Hematopoietic multipotent progenitor cell treated with erythropoietin and hydrocortisone succinate and interleukin-3 and kit ligand, for 6 days (in vitro differentiated cells): ENCODE measurements around the gene WFDC10B.
"Not testable (repeated sequence)": the region's sequence is repeated elsewhere in the genome, so short reads cannot be mapped to it uniquely, and the experiment has no call there.

ENCODE experiments used
- DNase-seq: peaks from one replicate; pipeline ENCODE4 v3.0.0-alpha.2; 2015

Gene WFDC10B

GRCh38 chr20:45704969-45705637, at the start of gene WFDC10B:
Gene WFDC10B, minus strand, starts transcription at chr20:45705019. Its CDS starts 19,027 bp downstream, at chr20:45685992.
- no peak for DNase-seq

GRCh38 chr20:45752746-45753145, 47.9 kb upstream of the WFDC10B start:
- no peak for DNase-seq

DNA sequence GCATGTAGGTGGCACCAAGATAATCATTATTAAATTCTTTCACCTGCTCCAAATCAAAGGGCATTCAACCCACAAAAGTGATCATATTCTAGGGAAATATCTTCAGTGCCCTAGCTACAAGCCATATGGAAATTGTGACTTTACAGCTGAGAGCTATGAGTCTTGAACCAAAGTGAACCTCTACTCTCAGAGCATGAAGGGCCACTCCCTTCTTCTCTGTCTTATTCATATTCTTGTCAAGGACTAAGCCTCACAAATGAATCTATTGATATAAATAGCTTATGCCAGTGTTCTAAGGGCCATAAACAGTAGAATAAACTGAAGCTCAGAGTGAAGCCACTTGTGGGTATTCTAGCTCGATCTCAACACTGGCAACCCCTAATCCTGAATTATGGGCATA, 46.9 kb upstream of the WFDC10B start:
- DNase-seq = no peak

DNA sequence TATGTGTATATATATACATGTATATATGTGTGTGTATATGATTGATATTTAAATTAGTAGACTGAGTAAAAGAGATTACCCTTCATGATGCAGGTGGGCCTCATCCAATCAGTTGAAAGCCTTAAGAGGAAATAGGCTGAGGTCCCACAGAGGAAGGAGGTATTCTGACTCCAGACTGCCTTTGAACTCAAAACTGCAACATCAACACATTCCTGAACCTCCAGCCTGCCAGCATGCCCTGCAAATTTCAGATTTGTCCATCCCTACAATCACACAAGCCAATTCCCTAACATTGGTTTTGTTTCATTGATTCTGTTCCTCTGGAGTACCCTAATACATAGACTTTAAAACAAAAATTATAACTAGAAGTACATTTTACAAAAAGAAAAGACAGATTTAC, 40.2 kb upstream of the WFDC10B start:
- no peak for DNase-seq

- DNase-seq = no peak
These were observed 37.8 kb upstream of the WFDC10B start for GRCh38 chr20:45742596-45742995.

- no peak for DNase-seq
These were observed 31.2 kb upstream of the WFDC10B start for GRCh38 chr20:45735988-45736387.

DNA sequence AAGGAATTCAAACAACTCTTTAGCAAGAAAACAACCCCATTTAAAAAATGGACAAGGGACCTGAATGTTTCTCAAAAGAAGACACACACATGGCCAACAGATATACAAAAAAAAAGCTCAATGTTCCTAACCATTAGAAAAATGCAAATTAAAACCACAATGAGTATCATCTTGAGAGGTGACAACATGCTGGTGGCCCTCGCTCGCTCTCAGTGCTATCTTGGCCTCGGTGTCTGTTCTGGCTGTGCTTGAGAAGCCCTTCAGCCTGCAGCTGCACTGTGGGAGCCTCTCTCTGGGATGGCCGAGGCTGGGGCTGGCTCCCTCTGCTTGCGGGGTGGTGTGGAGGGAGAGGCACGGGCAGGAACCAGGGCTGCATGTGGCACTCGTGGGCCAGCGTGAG, 30.7 kb upstream of the WFDC10B start:
- no peak for DNase-seq

GRCh38 chr20:45732199-45732598, 27.4 kb upstream of the WFDC10B start:
- DNase-seq = no peak

GRCh38 chr20:45727044-45727443, 22.2 kb upstream of the WFDC10B start:
- DNase-seq = peak; percentile 72

- DNase-seq = no peak
These were observed 20.3 kb upstream of the WFDC10B start for GRCh38 chr20:45725134-45725533.

- DNase-seq = no peak
These were observed 17.2 kb upstream of the WFDC10B start, which contains the start of gene SPINT4 for GRCh38 chr20:45722047-45722446. Gene SPINT4, plus strand, starts transcription at chr20:45722347. Its CDS starts 21 bp downstream, at chr20:45722368.

DNA sequence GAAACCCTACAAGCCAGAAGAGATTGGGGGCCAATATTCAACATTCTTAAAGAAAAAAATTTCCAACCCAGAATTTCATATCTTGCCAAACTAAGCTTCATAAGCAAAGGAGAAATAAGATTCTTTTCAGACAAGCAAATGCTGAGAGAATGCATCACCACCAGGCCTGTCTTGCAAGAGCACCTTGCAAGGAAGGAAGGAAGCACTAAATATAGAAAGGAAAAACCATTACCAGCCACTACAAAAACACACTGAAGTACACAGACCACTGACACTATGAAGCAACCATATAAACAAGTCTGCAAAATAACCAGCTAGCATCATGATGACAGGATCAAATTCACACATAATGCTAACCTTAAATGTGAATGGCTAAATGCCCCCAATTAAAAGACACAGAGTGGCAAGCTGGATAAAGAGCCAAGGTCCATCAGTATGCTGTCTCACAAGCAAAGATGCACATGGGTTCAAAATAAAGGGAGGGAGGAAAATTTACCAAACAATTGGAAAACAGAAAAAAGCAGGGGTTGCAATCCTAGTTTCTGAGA, 11.4 kb upstream of the WFDC10B start:
- DNase-seq = not testable (repeated sequence)

DNA sequence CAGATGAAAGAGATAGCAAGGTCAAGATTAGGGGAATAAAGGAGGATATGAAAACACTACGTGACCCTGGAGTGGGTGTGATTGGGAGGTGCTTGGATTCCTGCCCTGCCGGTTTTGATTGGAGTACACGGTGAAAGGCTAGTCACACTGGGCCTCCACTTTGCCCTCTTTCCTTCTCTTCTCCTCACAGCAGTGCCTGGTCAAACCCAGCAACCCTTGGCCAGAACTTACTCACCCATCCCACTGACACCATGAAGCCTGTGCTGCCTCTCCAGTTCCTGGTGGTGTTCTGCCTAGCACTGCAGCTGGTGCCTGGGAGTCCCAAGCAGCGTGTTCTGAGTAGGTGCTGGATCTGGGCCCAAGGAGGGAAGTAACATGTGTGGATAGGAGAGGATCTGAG, 2.9 kb downstream of the WFDC10B start, which contains the start of gene WFDC13:
TSS of gene WFDC13 (plus strand) at position 166 of the 400 bp plus-strand sequence. CDS start at position 252, 86 bp downstream.
- DNase-seq = no peak

GRCh38 chr20:45701104-45701503, 3.7 kb downstream of the WFDC10B start:
- no peak for DNase-seq

DNA sequence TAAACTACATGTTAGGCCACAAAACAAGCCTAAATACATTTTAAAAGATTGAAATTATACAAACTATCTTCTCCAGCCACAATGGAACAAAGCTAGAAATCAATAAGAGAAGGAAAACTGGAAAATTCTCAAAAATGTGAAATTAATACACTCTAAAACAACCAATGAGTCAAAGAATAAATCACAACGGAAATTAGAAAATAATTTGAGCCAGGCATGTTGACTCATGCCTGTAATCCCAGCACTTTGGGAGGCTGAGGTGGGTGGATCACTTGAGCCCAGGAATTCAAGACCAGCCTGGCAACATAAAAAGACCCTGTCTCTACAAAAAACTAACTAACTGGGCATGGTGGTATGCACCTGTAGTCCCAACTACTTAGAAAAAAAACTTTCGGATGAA, 9.3 kb downstream of the WFDC10B start:
- DNase-seq = no peak

GRCh38 chr20:45693346-45693745, 11.5 kb downstream of the WFDC10B start:
- not testable (repeated sequence) for DNase-seq

- DNase-seq = peak; percentile 3
These were observed 18.9 kb downstream of the WFDC10B start for GRCh38 chr20:45685896-45686295.

DNA sequence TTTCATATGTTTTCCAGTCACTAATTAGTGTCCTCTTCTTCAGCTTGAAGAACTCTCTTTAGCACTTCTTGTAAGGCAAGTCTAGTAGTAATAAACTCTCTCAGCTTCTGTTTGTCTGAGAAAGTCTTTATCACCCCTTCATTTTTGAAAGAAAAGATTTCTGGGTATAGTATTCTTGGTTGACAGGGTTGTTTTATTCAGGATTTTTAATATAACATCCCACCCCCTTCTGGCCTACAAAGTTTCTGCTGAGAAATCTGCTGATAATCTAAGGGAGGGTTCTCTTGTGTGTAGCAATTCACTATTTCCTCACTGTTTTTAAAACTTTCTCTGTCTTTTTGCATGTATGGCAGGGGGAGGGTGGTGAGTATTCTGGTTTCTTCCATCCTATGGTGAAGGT, 25.2 kb downstream of the WFDC10B start:
- no peak for DNase-seq

GRCh38 chr20:45672765-45673164, 32.1 kb downstream of the WFDC10B start:
- DNase-seq = no peak

GRCh38 chr20:45670139-45670538, 34.7 kb downstream of the WFDC10B start, which contains the start of gene WFDC11:
Gene WFDC11, minus strand, starts transcription at chr20:45670239. Its CDS starts 19,639 bp downstream, at chr20:45650600.
- no peak for DNase-seq

DNA sequence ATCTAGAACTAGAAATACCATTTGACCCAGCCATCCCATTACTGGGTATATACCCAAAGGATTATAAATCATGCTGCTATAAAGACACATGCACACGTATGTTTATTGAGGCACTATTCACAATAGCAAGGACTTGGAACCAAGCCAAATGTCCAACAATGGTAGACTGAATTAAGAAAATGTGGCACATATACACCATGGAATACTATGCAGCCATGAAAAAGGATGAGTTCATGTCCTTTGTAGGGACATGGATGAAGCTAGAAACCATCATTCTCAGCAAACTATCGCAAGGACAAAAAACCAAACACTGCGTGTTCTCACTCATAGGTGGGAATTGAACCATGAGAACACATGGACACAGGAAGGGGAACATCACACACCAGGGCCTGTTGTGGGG, 47.8 kb downstream of the WFDC10B start:
- DNase-seq = not testable (repeated sequence)

GRCh38 chr20:45651726-45652125, 53.1 kb downstream of the WFDC10B start:
- not testable (repeated sequence) for DNase-seq

DNA sequence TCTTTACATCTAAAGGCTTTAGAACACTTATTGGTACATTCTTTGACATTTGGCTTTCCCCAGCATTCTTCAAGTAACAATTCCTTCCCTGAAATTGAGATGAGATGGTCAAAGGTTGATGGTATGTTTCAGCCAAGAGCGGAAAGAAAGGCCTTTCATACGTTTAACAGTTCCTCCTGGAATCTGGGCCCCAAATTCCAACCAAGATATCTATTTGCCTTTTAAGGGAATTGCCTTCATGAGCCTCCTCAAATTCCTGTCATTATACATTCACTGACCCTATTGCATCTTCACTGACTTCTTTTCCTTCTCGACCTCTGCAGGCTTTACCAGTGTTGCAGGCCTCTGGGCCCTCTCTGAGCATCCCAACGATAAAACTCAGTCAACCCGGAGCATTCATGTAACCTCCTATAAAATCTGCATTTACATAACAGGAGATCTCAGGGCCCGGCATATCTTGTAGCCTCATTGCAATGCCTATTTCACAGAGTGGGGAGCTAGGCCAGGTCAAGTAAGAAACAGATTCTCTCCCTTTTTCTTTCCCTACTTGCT, 55.4 kb downstream of the WFDC10B start:
- no peak for DNase-seq

- no peak for DNase-seq
These were observed 57.3 kb downstream of the WFDC10B start for GRCh38 chr20:45647441-45648050.
